HL-60 (cell line): ENCODE results near the gene NPHS1.

Experiments used
- POLR2AphosphoS5 ChIP-seq: IDR thresholded peaks from 2 replicates; pipeline ENCODE4 v1.6.1; 2012; ENCODE audit warnings: low read depth
- TF ChIP-seq, protein P1 (sequence below): IDR thresholded peaks from one replicate; pipeline ENCODE4 v1.5.1; 2011; ENCODE audit warnings: low read length, control low read depth, inconsistent platforms; ENCODE audit not compliant: insufficient read depth
- TF ChIP-seq, protein P2 (sequence below): IDR thresholded peaks from 2 replicates; pipeline ENCODE4 v1.6.1; 2012; ENCODE audit warnings: low read depth; ENCODE audit not compliant: insufficient replicate concordance

DNA sequence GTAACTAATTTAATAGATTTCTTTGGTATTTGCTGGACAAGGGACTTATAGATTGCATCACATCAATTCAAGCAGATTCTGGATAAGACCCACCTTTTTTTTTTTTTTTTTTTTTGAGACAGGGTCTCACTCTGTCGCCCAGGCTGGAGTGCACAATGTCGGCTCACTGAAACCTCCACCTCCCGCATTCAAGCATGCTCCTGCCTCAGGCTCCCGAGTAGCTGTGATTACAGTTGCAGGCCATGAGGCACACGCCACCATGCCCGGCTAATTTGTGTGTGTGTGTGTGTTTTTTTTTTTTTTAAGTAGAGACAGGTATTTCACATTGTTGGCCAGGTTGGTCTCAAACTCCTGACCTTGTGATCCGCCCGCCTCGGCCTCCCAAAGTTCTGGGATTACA lies 35.5 kb downstream of the NPHS1 start:
- TF ChIP-seq, protein P1, sequence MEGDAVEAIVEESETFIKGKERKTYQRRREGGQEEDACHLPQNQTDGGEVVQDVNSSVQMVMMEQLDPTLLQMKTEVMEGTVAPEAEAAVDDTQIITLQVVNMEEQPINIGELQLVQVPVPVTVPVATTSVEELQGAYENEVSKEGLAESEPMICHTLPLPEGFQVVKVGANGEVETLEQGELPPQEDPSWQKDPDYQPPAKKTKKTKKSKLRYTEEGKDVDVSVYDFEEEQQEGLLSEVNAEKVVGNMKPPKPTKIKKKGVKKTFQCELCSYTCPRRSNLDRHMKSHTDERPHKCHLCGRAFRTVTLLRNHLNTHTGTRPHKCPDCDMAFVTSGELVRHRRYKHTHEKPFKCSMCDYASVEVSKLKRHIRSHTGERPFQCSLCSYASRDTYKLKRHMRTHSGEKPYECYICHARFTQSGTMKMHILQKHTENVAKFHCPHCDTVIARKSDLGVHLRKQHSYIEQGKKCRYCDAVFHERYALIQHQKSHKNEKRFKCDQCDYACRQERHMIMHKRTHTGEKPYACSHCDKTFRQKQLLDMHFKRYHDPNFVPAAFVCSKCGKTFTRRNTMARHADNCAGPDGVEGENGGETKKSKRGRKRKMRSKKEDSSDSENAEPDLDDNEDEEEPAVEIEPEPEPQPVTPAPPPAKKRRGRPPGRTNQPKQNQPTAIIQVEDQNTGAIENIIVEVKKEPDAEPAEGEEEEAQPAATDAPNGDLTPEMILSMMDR: no peak
- TF ChIP-seq, protein P2, sequence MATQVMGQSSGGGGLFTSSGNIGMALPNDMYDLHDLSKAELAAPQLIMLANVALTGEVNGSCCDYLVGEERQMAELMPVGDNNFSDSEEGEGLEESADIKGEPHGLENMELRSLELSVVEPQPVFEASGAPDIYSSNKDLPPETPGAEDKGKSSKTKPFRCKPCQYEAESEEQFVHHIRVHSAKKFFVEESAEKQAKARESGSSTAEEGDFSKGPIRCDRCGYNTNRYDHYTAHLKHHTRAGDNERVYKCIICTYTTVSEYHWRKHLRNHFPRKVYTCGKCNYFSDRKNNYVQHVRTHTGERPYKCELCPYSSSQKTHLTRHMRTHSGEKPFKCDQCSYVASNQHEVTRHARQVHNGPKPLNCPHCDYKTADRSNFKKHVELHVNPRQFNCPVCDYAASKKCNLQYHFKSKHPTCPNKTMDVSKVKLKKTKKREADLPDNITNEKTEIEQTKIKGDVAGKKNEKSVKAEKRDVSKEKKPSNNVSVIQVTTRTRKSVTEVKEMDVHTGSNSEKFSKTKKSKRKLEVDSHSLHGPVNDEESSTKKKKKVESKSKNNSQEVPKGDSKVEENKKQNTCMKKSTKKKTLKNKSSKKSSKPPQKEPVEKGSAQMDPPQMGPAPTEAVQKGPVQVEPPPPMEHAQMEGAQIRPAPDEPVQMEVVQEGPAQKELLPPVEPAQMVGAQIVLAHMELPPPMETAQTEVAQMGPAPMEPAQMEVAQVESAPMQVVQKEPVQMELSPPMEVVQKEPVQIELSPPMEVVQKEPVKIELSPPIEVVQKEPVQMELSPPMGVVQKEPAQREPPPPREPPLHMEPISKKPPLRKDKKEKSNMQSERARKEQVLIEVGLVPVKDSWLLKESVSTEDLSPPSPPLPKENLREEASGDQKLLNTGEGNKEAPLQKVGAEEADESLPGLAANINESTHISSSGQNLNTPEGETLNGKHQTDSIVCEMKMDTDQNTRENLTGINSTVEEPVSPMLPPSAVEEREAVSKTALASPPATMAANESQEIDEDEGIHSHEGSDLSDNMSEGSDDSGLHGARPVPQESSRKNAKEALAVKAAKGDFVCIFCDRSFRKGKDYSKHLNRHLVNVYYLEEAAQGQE: no peak
- no peak for TF ChIP-seq POLR2AphosphoS5
